Glutamatergic neuron (in vitro differentiated cells): ENCODE data around the gene SLC25A43. TPM values are rescaled to one million over a fixed set of nuclear protein-coding genes. Genes with fewer than 3 reads are reported as not detected.
"Not testable (repeated sequence)": the region's sequence is repeated elsewhere in the genome, so short reads cannot be mapped to it uniquely, and the experiment has no call there.

Experiments
- DNase-seq: peaks from one replicate; pipeline ENCODE4 v3.0.0; 2022
- H3K27ac Mint-ChIP-seq: one replicate; pipeline ENCODE4 v1.8.0; 2020; ENCODE audit warnings: mild to moderate bottlenecking, mixed read lengths, inconsistent platforms; ENCODE audit not compliant: unreplicated experiment
- H3K27me3 Mint-ChIP-seq: one replicate; pipeline ENCODE4 v1.8.0; 2020; ENCODE audit warnings: mild to moderate bottlenecking, moderate library complexity, mixed read lengths, inconsistent platforms; ENCODE audit not compliant: unreplicated experiment
- H3K36me3 Mint-ChIP-seq: one replicate; pipeline ENCODE4 v1.8.0; 2020; ENCODE audit warnings: mild to moderate bottlenecking, mixed read lengths, inconsistent platforms; ENCODE audit not compliant: unreplicated experiment
- H3K4me1 Mint-ChIP-seq: one replicate; pipeline ENCODE4 v1.8.0; 2020; ENCODE audit warnings: mild to moderate bottlenecking, low read depth, mixed read lengths, inconsistent platforms; ENCODE audit not compliant: unreplicated experiment
- H3K4me3 Mint-ChIP-seq: one replicate; pipeline ENCODE4 v1.8.0; 2020; ENCODE audit warnings: mild to moderate bottlenecking, mixed read lengths, inconsistent platforms; ENCODE audit not compliant: unreplicated experiment
- H3K9me3 Mint-ChIP-seq: one replicate; pipeline ENCODE4 v1.8.0; 2020; ENCODE audit warnings: mild to moderate bottlenecking, moderate library complexity, mixed read lengths, inconsistent platforms; ENCODE audit not compliant: unreplicated experiment
- CTCF ChIP-seq: fragments of 200-600 bp; sonication (generic); IDR thresholded peaks from one replicate; pipeline ENCODE4 v1.5.0; 2021; ENCODE audit not compliant: partially characterized antibody, unreplicated experiment
- total RNA-seq: library from RNA; stranded (reverse); fragmentation: NEBNext Ultra II Directional; extraction: Animal tissue kit (Norgen Biotek cat#: 25700); gene quantifications from one replicate; pipeline ENCODE4 v1.2.1, GENCODE V29; 2021; ENCODE audit not compliant: unreplicated experiment

SLC25A43 gene
- total RNA-seq, 1 donor from 2014 or later = 1.0 TPM

GRCh38 chrX:119488749-119489148, 89.6 kb downstream of the SLC25A43 start:
- H3K36me3 Mint-ChIP-seq = no peaks in the 10 kb centered on the region
- H3K9me3 Mint-ChIP-seq = peaks cover 1% of the 10 kb centered on the region
- H3K4me3 Mint-ChIP-seq = no peak overlapping the region
- peak; percentile 67 for TF ChIP-seq CTCF
- H3K27ac Mint-ChIP-seq = no peak overlapping the region
- peaks cover 2% of the 10 kb centered on the region for H3K27me3 Mint-ChIP-seq
- no peaks in the 10 kb centered on the region for H3K4me1 Mint-ChIP-seq
- peak; percentile 45 for DNase-seq

- H3K27me3 Mint-ChIP-seq = peaks cover 2% of the 10 kb centered on the region
- H3K4me3 Mint-ChIP-seq = no peak overlapping the region
- TF ChIP-seq CTCF = no peak
- no peaks in the 10 kb centered on the region for H3K36me3 Mint-ChIP-seq
- H3K27ac Mint-ChIP-seq = no peak overlapping the region
- no peak for DNase-seq
- H3K4me1 Mint-ChIP-seq = no peaks in the 10 kb centered on the region
- H3K9me3 Mint-ChIP-seq = peaks cover 1% of the 10 kb centered on the region
These were observed 90.3 kb downstream of the SLC25A43 start for GRCh38 chrX:119489212-119490074.

GRCh38 chrX:119492463-119492862, 93.3 kb downstream of the SLC25A43 start:
- peaks cover 1% of the 10 kb centered on the region for H3K9me3 Mint-ChIP-seq
- no peak overlapping the region for H3K4me3 Mint-ChIP-seq
- H3K4me1 Mint-ChIP-seq = no peaks in the 10 kb centered on the region
- no peak for DNase-seq
- no peak for TF ChIP-seq CTCF
- H3K27me3 Mint-ChIP-seq = peaks cover 2% of the 10 kb centered on the region
- no peaks in the 10 kb centered on the region for H3K36me3 Mint-ChIP-seq
- no peak overlapping the region for H3K27ac Mint-ChIP-seq

GRCh38 chrX:119493851-119494495, 94.8 kb downstream of the SLC25A43 start:
- H3K27me3 Mint-ChIP-seq, H3K9me3 Mint-ChIP-seq, DNase-seq, H3K4me1 Mint-ChIP-seq, H3K4me3 Mint-ChIP-seq, H3K27ac Mint-ChIP-seq, H3K36me3 Mint-ChIP-seq: not testable (repeated sequence)

- H3K27ac Mint-ChIP-seq = no peak overlapping the region
- no peak for TF ChIP-seq CTCF
- no peaks in the 10 kb centered on the region for H3K4me1 Mint-ChIP-seq
- H3K4me3 Mint-ChIP-seq = no peak overlapping the region
- peaks cover 1% of the 10 kb centered on the region for H3K9me3 Mint-ChIP-seq
- H3K27me3 Mint-ChIP-seq = no peaks in the 10 kb centered on the region
- no peak for DNase-seq
- no peaks in the 10 kb centered on the region for H3K36me3 Mint-ChIP-seq
These were observed 96.9 kb downstream of the SLC25A43 start for GRCh38 chrX:119495734-119496726.
